GM19463 (cell line): ENCODE results near the gene NDUFB7.

Experiments used
- ATAC-seq: cut with Tn5 transposase; IDR thresholded peaks from one replicate; pipeline ENCODE4 v1.9.1; 2021; ENCODE audit warnings: mild to moderate bottlenecking, moderate library complexity; ENCODE audit not compliant: unreplicated experiment

NDUFB7 gene

DNA sequence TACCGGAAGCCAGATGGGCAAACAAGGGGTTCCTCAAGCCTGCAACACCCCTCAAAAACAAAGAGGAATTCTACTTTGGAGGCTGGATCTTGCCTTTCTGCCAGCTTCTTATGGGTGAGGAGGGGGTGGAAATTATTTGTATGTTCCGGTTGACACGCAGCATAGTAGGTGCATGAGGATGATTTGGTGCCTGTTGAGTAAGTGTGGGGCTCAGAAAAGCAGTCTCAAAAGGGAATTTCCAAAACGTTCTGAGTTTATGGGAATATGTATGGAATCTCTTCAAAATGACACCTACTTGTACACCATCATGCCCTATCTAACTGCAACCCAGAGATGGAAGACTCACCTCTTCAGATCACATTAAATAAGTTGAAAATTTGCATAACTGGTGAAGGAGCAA lies 45.4 kb downstream of the NDUFB7 start:
- ATAC-seq: no peak

GRCh38 chr19:14525729-14526128 lies 46.1 kb downstream of the NDUFB7 start:
- no peak for ATAC-seq

GRCh38 chr19:14520543-14520942 lies 51.3 kb downstream of the NDUFB7 start:
- ATAC-seq: no peak

- ATAC-seq: no peak
Observed at GRCh38 chr19:14519860-14520407, 51.9 kb downstream of the NDUFB7 start.

GRCh38 chr19:14519245-14519859 lies 52.5 kb downstream of the NDUFB7 start:
- no peak for ATAC-seq

- peak; percentile 57 for ATAC-seq
Observed at GRCh38 chr19:14517840-14518505, 53.9 kb downstream of the NDUFB7 start, which contains the start of gene DNAJB1. TSS of gene DNAJB1 (minus strand) at chr19:14518397. CDS start at chr19:14518349, 48 bp downstream.

DNA sequence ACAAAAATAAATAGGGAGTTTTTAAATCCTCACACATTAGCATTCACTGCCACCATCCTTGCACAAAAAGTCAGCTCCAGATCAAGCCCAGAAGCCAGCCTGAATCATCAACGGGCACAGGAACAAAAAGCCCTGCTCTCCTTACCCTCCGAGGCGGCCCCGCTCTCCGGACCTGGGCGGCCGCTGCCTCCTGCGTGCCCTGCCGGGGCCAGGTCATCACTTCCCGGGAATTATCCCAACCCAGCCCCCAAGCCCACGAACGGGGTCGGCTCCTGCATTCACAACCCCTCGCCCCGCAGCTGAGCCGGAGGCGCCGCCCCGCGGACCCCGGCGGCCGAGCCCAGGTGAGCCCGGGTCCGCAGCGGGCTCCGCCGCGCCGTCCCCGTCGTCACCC lies 54.4 kb downstream of the NDUFB7 start:
- ATAC-seq: no peak

DNA sequence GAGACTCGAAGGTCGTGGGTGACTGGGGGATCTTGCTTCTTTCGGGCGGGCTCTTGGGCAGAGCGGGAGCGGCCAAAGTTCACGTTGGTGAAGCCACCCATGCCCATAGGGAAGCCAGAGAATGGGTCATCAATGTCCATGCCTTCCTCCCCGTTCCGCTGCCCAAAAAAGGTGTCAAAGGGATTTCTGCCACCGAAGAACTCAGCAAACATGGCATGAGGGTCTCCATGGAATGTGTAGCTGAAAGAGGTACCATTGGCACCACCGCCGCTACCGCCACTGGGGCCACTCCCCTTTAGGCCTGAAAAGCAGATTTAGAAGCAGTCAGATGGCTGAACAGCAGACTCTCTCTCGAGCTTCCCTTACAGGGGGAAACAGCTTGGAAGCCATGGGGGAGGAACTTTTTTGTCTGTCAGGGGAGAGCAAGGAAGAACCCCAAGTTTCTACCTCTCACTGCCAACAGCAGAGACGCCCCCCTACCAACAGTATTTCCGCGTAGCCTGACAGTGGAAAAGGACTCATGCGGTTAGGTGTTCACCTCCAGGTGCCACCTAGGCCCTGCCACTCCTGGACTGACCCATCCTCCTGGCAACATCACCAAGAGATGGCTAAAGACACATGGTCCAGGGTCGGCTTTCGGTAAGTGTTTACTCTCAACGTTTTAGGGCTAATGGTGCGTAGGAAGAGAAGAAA lies 55.0 kb downstream of the NDUFB7 start:
- ATAC-seq: no peak
